ENCODE measurements around the gene APEX2.

The APEX2 gene

GRCh38 chrX:55006827-55007621 is 6.9 kb downstream of the APEX2 start:
- TF ChIP-seq CTCF (IDR thresholded peaks at IDR 0.05; ENCODE audit: borderline replicate concordance, extremely low read depth, low read length, poor library complexity, severe bottlenecking): no peak
- TF ChIP-seq EZH2 (IDR thresholded peaks at IDR 0.05; ENCODE audit: borderline replicate concordance, low read depth, low read length, severe bottlenecking): no peak
- H3K79me2 ChIP-seq (ENCODE audit: insufficient read depth, low read length): 0 out of 2 replicates have a peak, but pooled peaks cover 4% of the 10 kb centered on the region
- H4K20me1 ChIP-seq (ENCODE audit: insufficient read depth, low read length): no peaks in the 10 kb centered on the region
- no peak overlapping the region for H3K9ac ChIP-seq (ENCODE audit: low read depth, low read length)
- H3K4me2 ChIP-seq (ENCODE audit: insufficient read depth, low read length): no peak overlapping the region
- H3K9me3 ChIP-seq (ENCODE audit: insufficient read depth, low read length, severe bottlenecking): no peaks in the 10 kb centered on the region
- H3K4me3 ChIP-seq (ENCODE audit: low read depth in 1 of 2, low read length in 2 of 2): no peak overlapping the region
- H3K4me1 ChIP-seq (ENCODE audit: insufficient read depth, low read length): peaks cover 4% of the 10 kb centered on the region
- H3K27ac ChIP-seq (ENCODE audit: low read length): no peak overlapping the region
- peaks cover 46% of the 10 kb centered on the region for H3K36me3 ChIP-seq (ENCODE audit: insufficient read depth, low read length)
- H2AFZ ChIP-seq (ENCODE audit: low read depth, low read length): no peak overlapping the region
- ATAC-seq (ENCODE audit: insufficient read depth, low read depth): no peak
- no peaks in the 10 kb centered on the region for H3K27me3 ChIP-seq (ENCODE audit: insufficient read depth, low read length, poor library complexity)
- no peak for DNase-seq

- Histone ChIP-seq H3K9me3 (ENCODE audit: insufficient read depth, low read length, severe bottlenecking) (no peaks in the 10 kb centered on the region), H3K27me3 (ENCODE audit: insufficient read depth, low read length, poor library complexity) (no peaks in the 10 kb centered on the region), H3K4me3 (ENCODE audit: low read depth in 1 of 2, low read length in 2 of 2) (no peak overlapping the region), H3K4me1 (ENCODE audit: insufficient read depth, low read length) (no peaks in the 10 kb centered on the region), H4K20me1 (ENCODE audit: insufficient read depth, low read length) (no peaks in the 10 kb centered on the region), H2AFZ (ENCODE audit: low read depth, low read length) (no peak overlapping the region), H3K79me2 (ENCODE audit: insufficient read depth, low read length) (no peaks in the 10 kb centered on the region), H3K9ac (ENCODE audit: low read depth, low read length) (no peak overlapping the region), H3K27ac (ENCODE audit: low read length) (no peak overlapping the region), H3K4me2 (ENCODE audit: insufficient read depth, low read length) (no peak overlapping the region), H3K36me3 (ENCODE audit: insufficient read depth, low read length) (peaks cover 40% of the 10 kb centered on the region)
- ATAC-seq (ENCODE audit: insufficient read depth, low read depth) (no peak), DNase-seq (no peak)
- TF ChIP-seq CTCF (IDR thresholded peaks at IDR 0.05; ENCODE audit: borderline replicate concordance, extremely low read depth, low read length, poor library complexity, severe bottlenecking) (no peak), EZH2 (IDR thresholded peaks at IDR 0.05; ENCODE audit: borderline replicate concordance, low read depth, low read length, severe bottlenecking) (no peak)
These were observed 7.5 kb downstream of the APEX2 start for GRCh38 chrX:55007656-55008055.

GRCh38 chrX:55008571-55009358 is 8.6 kb downstream of the APEX2 start:
- DNase-seq (no peak), ATAC-seq (ENCODE audit: insufficient read depth, low read depth) (peak; percentile 35; the same call in 1 of the 3 replicates)
- Histone ChIP-seq H3K79me2 (ENCODE audit: insufficient read depth, low read length) (no peaks in the 10 kb centered on the region), H3K9me3 (ENCODE audit: insufficient read depth, low read length, severe bottlenecking) (no peaks in the 10 kb centered on the region), H3K9ac (ENCODE audit: low read depth, low read length) (no peak overlapping the region), H4K20me1 (ENCODE audit: insufficient read depth, low read length) (no peaks in the 10 kb centered on the region), H3K36me3 (ENCODE audit: insufficient read depth, low read length) (peaks cover 29% of the 10 kb centered on the region), H3K4me1 (ENCODE audit: insufficient read depth, low read length) (no peaks in the 10 kb centered on the region), H3K4me2 (ENCODE audit: insufficient read depth, low read length) (no peak overlapping the region), H3K27me3 (ENCODE audit: insufficient read depth, low read length, poor library complexity) (no peaks in the 10 kb centered on the region), H2AFZ (ENCODE audit: low read depth, low read length) (no peak overlapping the region), H3K27ac (ENCODE audit: low read length) (no peak overlapping the region), H3K4me3 (ENCODE audit: low read depth in 1 of 2, low read length in 2 of 2) (no peak overlapping the region)
- TF ChIP-seq CTCF (IDR thresholded peaks at IDR 0.05; ENCODE audit: borderline replicate concordance, extremely low read depth, low read length, poor library complexity, severe bottlenecking): no peak
- no peak for TF ChIP-seq EZH2 (IDR thresholded peaks at IDR 0.05; ENCODE audit: borderline replicate concordance, low read depth, low read length, severe bottlenecking)

Measured in DND-41 (cell line).